CMK (cell line): Measurements from ENCODE around the gene ZNF200.

ENCODE experiments used
- DNase-seq: peaks from one replicate; pipeline ENCODE4 v3.0.0-alpha.2; 2010; ENCODE audit warnings: low read depth

The ZNF200 gene

DNA sequence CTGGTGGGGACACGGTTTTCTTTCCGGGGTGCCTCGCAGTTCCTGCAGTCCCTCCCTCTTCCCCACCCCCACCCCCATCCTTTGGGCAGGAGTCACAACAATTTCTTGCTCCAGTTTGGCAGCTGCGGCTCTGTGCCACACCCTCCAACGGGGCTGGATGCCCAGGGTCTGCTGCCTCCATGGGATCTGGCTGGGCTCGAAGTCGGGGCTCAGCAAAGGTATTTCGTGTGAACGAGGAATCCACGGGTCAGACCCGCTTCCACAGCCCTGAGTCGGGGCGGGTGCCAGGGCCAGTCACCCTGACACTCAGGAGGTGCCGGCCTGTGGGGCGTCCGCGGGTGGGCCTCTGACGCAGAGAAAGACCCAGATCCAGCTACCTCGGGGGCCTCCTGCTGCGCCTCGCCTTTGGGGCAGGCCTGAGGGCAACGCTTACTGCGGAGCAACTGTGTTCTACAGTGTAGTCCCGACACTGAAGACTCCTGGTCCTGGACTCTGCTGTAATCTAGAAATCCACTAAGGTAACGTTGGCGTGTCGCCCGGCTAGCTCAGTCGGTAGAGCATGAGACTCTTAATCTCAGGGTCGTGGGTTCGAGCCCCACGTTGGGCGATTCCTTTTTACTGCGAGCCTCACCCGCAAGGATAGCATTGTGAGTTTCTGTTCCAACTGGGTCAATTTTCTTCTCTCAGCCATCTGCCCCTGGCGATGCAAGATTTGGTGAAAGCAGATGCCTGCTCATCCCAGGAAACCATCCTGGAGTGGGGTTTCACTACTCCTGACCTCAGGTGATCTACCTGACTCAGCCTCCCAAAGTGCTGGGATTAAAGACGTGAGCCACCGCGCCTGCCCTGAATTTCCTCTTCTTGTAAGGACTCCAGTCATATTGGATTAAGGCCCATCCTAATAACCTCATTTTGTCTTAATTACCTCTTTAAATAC is 59.5 kb downstream of the ZNF200 start:
- no peak for DNase-seq

GRCh38 chr16:3174618-3175148 is 60.3 kb downstream of the ZNF200 start:
- DNase-seq = no peak

- no peak for DNase-seq
Measured at GRCh38 chr16:3173892-3174617, 60.9 kb downstream of the ZNF200 start.
